Medulla oblongata (tissue), 1 donor: ENCODE data around the gene IL2RA.
A peak's percentile ranks its signal among the peaks of the same experiment; 100 is the strongest.

Experiments used
- DNase-seq: peaks from one replicate; pipeline ENCODE4 v3.0.0-alpha.2; 2015; ENCODE audit errors: extremely low spot score

Gene IL2RA

GRCh38 chr10:6039711-6040110 is 22.5 kb downstream of the IL2RA start:
- no peak for DNase-seq

GRCh38 chr10:6038071-6038631 is 24.0 kb downstream of the IL2RA start:
- DNase-seq, result no peak

DNA sequence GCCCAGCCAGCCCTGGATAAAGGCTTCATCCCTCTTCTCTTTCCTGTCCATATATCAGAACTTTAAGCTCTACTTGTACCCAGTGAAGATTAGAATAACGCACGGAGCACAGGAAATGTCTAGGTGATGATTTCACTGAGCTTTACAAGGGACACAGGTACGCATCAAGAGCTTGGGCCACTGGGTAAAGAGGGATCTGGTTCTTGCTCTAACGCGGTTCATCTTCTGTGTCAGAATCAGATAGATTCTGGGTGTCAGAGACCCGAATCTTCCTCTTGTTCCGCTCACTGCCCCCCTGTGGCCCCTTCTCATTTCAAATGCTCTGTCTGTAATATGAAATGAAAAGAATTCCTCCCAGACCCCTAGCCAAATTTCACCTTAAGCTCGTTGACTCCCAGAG is 24.7 kb downstream of the IL2RA start:
- no peak for DNase-seq

DNA sequence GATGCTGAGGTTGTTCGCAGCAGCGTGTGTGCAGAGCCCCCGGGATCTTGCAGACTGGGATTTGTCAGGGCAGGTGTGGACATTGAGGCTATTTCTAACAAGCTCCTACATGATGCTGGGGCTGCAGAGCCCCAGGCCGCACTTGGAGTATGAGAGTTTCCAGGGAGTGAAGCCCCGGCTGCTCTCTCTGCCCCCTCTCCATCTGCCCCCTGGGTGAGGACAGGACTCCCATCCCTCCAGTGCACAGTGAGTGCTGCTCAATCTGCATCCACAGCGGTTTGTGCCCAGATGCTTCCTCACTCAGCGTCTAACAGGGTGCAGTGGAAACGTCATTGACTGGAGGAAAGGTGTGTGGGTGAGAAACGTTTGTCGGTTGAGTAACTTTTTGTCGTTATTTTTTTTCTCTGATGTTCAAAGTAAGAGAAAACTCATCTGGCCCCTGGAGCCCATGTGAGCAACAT is 25.3 kb downstream of the IL2RA start:
- DNase-seq, result no peak

DNA sequence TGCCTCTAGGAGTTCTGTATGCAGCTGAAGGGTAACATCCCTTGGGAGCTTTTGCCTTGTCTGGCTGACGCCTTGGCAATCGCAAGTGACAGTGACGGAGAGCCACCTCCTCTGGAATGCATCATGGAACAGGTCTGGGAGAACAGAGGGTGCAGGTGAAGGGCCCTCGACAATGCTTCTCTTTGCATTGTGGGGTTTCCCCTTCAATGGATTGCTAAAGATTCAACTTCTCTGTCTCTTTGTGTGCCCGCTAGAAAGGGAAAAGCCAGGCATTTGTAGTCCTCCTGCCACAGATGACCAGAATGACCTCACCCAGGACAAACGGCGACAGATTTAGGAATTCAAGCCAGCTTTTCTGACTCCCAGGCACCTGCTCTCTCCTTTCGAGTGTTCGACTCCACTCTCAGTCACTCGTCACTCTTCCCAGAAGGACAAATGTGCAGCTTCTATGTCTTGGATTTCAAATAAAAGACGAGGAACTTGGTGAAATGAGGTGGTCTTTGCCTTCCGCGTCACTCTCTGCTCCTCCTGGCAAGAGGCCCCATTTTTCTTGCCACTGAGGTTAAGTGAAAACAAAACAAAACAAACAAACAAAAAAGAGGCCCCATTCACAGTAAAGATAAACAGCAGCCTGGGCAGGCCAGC is 26.1 kb downstream of the IL2RA start:
- DNase-seq, result no peak

DNA sequence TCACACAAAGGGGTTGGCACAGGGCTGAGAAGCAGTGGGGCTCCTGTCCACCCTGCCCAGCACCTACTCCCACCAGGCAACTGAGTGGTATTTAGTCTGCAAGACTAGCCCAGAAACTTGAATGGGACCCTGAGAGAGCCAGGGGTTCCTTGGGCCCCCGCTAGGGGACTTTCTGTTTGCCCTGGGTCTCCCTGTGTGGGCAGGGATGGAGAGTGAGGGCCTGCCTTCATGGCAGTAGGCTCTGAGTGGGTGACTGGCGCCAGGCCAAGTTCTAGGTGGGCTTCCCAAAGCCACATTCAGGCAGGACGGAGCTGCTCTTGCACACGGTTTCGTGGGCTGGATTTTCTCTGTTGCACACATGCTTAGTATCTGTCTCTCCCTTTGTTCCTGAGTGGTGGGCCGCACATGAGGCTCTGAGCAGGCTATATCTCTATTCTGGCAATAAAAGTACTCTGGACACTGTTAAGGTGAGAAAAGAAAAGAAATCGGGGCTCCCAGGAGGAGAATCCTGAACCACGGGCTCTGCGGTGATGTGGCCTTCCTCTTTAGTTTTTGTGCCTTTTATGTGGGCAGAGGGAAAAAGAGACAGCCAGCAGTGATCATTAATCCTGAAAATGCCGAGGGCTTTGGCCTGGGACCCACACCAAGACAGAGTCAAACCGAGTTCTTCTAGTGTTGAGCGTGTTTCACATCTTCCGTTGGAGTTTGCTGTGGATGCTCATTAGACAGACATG is 26.9 kb downstream of the IL2RA start:
- no peak for DNase-seq

DNA sequence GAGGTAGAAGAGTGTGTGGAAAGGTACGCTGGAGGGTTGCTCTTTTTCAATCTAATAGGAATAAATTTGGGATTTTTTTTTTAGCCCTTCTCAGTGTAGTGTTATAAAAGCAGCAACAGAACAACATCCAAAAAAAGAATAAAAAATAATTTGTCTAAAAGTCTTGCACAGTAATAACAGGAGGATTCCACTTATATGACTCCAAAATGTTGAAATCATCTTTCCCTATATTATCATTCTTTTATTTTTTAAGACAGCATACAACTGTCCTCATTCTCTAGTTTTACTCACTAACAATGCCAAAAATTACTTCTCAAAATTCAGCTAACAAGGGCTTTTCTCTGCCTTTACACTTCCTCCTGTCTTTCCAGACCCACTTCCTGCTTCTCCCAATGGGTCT is 27.8 kb downstream of the IL2RA start:
- DNase-seq, result no peak

GRCh38 chr10:6033954-6034353 is 28.2 kb downstream of the IL2RA start:
- DNase-seq, result peak; percentile 41

GRCh38 chr10:6030940-6031339 is 31.2 kb downstream of the IL2RA start:
- DNase-seq, result no peak

DNA sequence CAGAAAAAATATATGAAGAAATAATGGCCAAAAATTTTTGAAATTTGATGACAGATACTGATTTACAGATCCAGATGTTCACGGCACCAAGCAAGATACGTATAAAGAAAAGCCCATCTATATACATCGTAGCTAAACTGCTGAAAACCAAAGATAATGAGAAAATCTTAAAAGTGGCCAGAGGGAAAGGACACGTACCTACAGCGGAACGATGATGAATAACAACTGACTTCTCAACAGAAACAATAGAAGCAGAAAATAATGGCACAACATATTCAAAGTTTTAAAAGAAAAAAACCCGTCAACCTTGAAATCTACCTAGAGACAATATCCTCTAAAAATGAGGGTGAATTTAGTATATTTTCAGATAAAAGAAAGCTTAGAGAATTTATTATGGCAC is 31.9 kb downstream of the IL2RA start:
- DNase-seq, result no peak

GRCh38 chr10:6027929-6028328 is 34.2 kb downstream of the IL2RA start:
- DNase-seq, result no peak

DNA sequence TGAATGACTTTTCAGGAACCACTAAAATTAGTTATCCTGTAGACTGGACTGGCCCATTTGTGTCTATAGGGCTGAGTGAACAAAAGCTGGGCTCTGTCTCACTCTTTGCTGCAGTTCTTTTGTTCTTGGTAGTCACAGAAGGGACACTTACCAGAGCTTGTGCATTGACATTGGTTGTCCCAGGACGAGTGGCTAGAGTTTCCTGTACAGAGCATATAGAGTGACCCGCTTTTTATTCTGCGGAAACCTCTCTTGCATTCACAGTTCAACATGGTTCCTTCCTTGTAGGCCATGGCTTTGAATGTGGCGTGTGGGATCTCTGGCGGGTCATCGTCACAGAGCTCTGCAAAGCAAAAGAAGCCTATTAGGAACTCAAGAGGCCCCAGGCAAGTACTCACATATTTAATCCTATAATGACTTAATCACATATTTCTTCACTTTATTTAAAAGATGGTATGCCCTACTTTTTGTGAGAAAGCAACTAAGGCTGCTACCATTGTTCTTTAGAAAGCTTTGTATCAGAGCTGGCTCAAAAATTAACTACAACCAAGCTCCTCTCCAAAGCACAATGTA is 36.4 kb downstream of the IL2RA start:
- no peak for DNase-seq

DNA sequence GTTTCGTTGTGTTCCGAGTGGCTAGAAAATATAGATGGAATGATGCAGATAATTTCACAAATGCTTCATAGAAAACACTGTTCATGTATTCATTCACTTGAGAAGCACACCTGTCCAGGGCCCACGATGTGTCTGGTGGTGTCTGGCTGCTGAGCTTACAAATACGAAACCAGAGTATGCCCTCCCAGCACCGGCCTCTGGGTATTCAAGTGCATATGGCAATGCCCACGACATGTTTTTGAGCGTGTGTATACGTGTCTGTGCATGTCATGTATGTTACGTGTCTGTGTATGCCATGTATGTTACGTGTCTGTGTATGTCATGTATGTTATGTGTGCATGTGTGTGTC is 37.9 kb downstream of the IL2RA start:
- no peak for DNase-seq

DNA sequence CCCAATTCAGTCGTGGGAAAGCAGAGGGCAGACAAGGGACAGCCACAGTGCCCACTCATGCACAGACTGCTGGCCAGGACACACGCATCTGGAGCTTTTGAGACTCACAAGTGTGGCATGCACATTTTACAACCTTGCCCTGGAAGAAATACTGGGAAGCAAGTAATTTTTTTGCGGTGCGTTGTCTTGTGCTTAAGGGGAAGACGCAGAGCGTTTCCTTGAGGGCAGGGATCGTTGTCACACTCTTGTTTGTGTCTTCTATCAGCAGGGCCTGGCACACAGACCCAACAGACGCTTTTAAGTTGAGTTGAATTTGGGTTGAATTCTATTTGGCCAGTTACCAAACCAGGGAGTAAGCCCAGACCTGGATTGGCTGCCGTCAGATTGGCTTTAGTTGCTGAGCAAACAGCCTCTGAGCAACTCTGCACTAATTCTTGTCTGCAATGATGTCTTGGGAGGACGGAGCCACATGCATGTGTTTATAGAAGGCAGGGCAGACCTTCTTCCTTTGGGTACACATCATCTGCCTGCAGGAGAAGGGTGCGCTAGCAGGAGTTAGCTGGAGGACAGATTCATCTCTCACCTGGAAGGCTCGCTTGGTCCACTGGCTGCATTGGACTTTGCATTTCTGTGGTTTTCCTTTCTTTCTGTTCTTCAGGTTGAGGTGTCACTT is 38.4 kb downstream of the IL2RA start:
- no peak for DNase-seq

DNA sequence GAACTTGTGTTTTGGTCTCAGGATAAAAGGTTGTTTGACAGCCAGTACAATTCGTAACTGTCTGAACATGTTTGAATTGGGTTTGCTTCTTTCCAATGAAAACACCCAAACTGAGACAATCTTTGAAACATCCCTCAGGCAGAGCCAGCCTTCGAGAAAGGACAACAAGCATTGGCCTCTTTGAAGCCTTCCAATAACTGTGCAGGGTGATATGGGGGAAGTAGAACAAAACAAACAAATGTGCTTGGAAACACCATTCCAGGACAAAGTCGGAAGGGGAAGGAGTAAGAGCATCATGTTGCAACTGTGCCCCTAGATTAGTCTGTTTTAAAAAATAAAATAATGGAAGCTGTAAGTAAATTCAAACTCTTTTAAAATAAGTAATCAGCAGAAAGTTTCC is 39.5 kb downstream of the IL2RA start:
- no peak for DNase-seq

DNA sequence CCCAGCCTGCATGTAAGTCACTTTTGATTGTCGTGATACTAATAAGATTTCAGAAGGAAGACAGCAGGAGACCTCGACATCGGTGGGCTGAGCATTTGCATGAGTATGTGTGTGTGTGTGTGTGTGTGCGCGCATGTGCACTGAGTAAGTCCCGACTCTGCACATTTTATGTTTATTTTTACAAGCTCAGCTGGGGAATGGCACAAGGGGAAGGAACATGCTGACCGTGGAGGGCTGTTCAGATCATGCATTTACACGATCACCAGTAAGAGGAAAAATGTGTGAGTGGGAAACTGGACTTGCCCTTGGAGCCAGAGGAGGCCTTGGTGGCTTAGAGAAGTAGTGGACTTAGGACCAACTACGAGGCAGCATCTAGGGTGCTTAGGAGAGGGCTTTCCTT is 41.3 kb downstream of the IL2RA start:
- DNase-seq, result peak; percentile 13

GRCh38 chr10:6019796-6020195 is 42.4 kb downstream of the IL2RA start:
- DNase-seq, result no peak

- DNase-seq, result no peak
Observed at GRCh38 chr10:6019010-6019782, 43.0 kb downstream of the IL2RA start.

DNA sequence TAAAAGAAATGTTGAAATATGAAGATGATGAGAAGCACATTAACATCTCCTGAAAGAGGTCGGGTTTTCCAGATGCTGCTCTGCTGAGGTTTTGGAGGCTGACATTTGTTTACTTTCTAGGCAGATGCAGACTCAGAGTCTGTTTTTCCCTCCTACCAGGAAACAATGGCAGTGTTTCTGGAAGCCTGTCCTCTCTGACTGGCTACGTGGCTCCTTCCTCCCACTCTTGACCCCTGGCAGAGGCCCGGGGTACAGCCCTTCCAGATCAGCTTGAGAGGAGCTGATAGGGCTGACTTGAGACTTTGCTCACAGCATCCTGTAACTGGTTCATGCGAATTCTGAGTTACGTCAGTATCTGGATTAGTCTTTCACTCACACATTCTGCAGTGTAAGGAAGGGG is 43.7 kb downstream of the IL2RA start:
- no peak for DNase-seq

GRCh38 chr10:6017781-6018354 is 44.3 kb downstream of the IL2RA start:
- DNase-seq, result no peak

GRCh38 chr10:6014241-6014761 is 47.9 kb downstream of the IL2RA start:
- peak; percentile 82 for DNase-seq
